Liver (tissue), 9 donors: ENCODE results near the gene OSBP2. TPM values are rescaled to one million over a fixed set of nuclear protein-coding genes. Genes with fewer than 3 reads are reported as not detected.

ENCODE experiments used
- DNase-seq: peaks from one replicate; pipeline ENCODE4 v3.0.0-alpha.2; 2017; ENCODE audit warnings: low spot score
- H3K27ac ChIP-seq, 2 donors: one replicate each; pipeline ENCODE4 v1.7.0; 2013; ENCODE audit warnings: inconsistent platforms in 2 of 2, low read length in 2 of 2, control low read depth in 1 of 2, low read depth in 1 of 2, mild to moderate bottlenecking in 1 of 2
- H3K27me3 ChIP-seq, 4 donors: one replicate each; pipeline versions ENCODE4 v1.6.1 to v1.7.0; 2013; ENCODE audit warnings: low read length in 3 of 4, inconsistent platforms in 1 of 4, mild to moderate bottlenecking in 1 of 4, moderate library complexity in 1 of 4; ENCODE audit not compliant: control insufficient read depth in 4 of 4, insufficient read depth in 4 of 4
- H3K36me3 ChIP-seq, 4 donors: one replicate each; pipeline versions ENCODE4 v1.6.1 to v1.7.0; 2013; ENCODE audit warnings: low read length in 3 of 4, mild to moderate bottlenecking in 3 of 4, low read depth in 1 of 4, moderate library complexity in 1 of 4; ENCODE audit not compliant: control insufficient read depth in 4 of 4, insufficient read depth in 3 of 4
- H3K4me1 ChIP-seq, 4 donors: one replicate each; pipeline versions ENCODE4 v1.6.1 to v1.7.0; 2013; ENCODE audit warnings: low read length in 3 of 4, mild to moderate bottlenecking in 3 of 4, moderate library complexity in 1 of 4; ENCODE audit not compliant: control insufficient read depth in 4 of 4, insufficient read depth in 4 of 4
- H3K4me3 ChIP-seq, 3 donors: one replicate each; pipeline versions ENCODE4 v1.6.1 to v1.7.0; 2013; ENCODE audit warnings: low read length in 3 of 3, control low read depth in 1 of 3, low read depth in 1 of 3, mild to moderate bottlenecking in 1 of 3
- H3K9ac ChIP-seq, 2 donors: one replicate each; pipeline ENCODE4 v1.7.0; 2013; ENCODE audit warnings: low read length in 2 of 2, mild to moderate bottlenecking in 2 of 2, moderate library complexity in 2 of 2, control low read depth in 1 of 2, low read depth in 1 of 2
- H3K9me3 ChIP-seq, 4 donors: one replicate each; pipeline versions ENCODE4 v1.6.1 to v1.7.0; 2013; ENCODE audit warnings: low read length in 3 of 4; ENCODE audit not compliant: control insufficient read depth in 4 of 4
- ATF3 ChIP-seq: IDR thresholded peaks from 2 replicates; pipeline ENCODE4 v1.6.1; 2016; ENCODE audit warnings: antibody characterized with exemption
- CTCF ChIP-seq: fragments of 150-350 bp; IDR thresholded peaks from 2 replicates; pipeline ENCODE4 v1.5.1; 2017; ENCODE audit warnings: improper control_type of control experiment, low read depth, low read length; ENCODE audit not compliant: missing input control
- EGR1 ChIP-seq, 2 donors: IDR thresholded peaks; 2 replicates each; pipeline ENCODE4 v1.6.1; 2016 to 2018; ENCODE audit warnings: antibody characterized with exemption in 2 of 2, low read depth in 2 of 2
- FOXA1 ChIP-seq: IDR thresholded peaks from 2 replicates; pipeline ENCODE4 v1.6.1; 2016; ENCODE audit warnings: antibody characterized with exemption
- FOXA2 ChIP-seq: IDR thresholded peaks from 2 replicates; pipeline ENCODE4 v1.6.1; 2016; ENCODE audit warnings: antibody characterized with exemption
- GABPA ChIP-seq, 2 donors: IDR thresholded peaks in 1 of 2; conservative IDR thresholded peaks in 1 of 2; 2 replicates each; pipeline ENCODE4 v1.6.1; 2016; ENCODE audit warnings: antibody characterized with exemption in 2 of 2, mild to moderate bottlenecking in 1 of 2, moderate library complexity in 1 of 2
- HNF4A ChIP-seq, 2 donors: conservative IDR thresholded peaks; 2 replicates each; pipeline ENCODE4 v1.6.1; 2016; ENCODE audit warnings: antibody characterized with exemption in 2 of 2, mild to moderate bottlenecking in 2 of 2
- HNF4G ChIP-seq: IDR thresholded peaks from 2 replicates; pipeline ENCODE4 v1.6.1; 2016; ENCODE audit warnings: antibody characterized with exemption
- JUND ChIP-seq, 2 donors: IDR thresholded peaks; 2 replicates each; pipeline ENCODE4 v1.6.1; 2016; ENCODE audit warnings: antibody characterized with exemption in 2 of 2
- MAX ChIP-seq: IDR thresholded peaks from 2 replicates; pipeline ENCODE4 v1.6.1; 2016; ENCODE audit warnings: antibody characterized with exemption
- NR2F2 ChIP-seq: IDR thresholded peaks from 2 replicates; pipeline ENCODE4 v1.6.1; 2016; ENCODE audit warnings: antibody characterized with exemption
- RAD21 ChIP-seq, 2 donors: IDR thresholded peaks; 2 replicates each; pipeline ENCODE4 v1.6.1; 2016; ENCODE audit warnings: antibody characterized with exemption in 2 of 2, mild to moderate bottlenecking in 2 of 2
- REST ChIP-seq: IDR thresholded peaks from 2 replicates; pipeline ENCODE4 v1.6.1; 2016; ENCODE audit warnings: antibody characterized with exemption, mild to moderate bottlenecking
- RXRA ChIP-seq, 2 donors: IDR thresholded peaks; 2 replicates each; pipeline ENCODE4 v1.6.1; 2017 to 2018; ENCODE audit warnings: antibody characterized with exemption in 2 of 2, mild to moderate bottlenecking in 1 of 2
- SP1 ChIP-seq: IDR thresholded peaks from 2 replicates; pipeline ENCODE4 v1.6.1; 2018; ENCODE audit warnings: antibody characterized with exemption, mild to moderate bottlenecking
- TAF1 ChIP-seq: conservative IDR thresholded peaks from 2 replicates; pipeline ENCODE4 v1.6.1; 2016; ENCODE audit warnings: antibody characterized with exemption, mild to moderate bottlenecking
- YY1 ChIP-seq: IDR thresholded peaks from 2 replicates; pipeline ENCODE4 v1.6.1; 2016; ENCODE audit warnings: antibody characterized with exemption, mild to moderate bottlenecking
- ZBTB33 ChIP-seq: IDR thresholded peaks from 2 replicates; pipeline ENCODE4 v1.6.1; 2016; ENCODE audit warnings: antibody characterized with exemption
- WGBS: extraction: QIAGEN DNeasy Blood & Tissue Kit; methylation state at CpG from one replicate; pipeline ENCODE4 v1.1.7; 2013; 5-methylcytosine and 5-hydroxymethylcytosine counted together
- polyA plus RNA-seq, 2 donors: library from polyadenylated mRNA; stranded (reverse) in 1 of 2; unstranded in 1 of 2; fragments of 200-250 nt in 1 of 2; fragments of >200 nt in 1 of 2; fragmentation: Nextera tagmentation in 1 of 2; extraction: Ambion mirVana in 1 of 2; gene quantifications; one replicate each; pipeline versions ENCODE4 v1.2.1 to v1.2.3, GENCODE V29; 2013 to 2015
- total RNA-seq, 2 donors: library from RNA; depleted of rRNA; stranded (reverse); fragments of >200 nt; gene quantifications; one replicate each; pipeline ENCODE4 v1.2.3, GENCODE V29; 2014
- donor health status: healthy.
- donor health status: healthy.
- donor health status: healthy.
- donor health status: healthy.
- donor health status: healthy.

OSBP2 gene
- total and polyA plus RNA-seq, 4 donors = 0.43 to 192 (median 0.86) TPM

GRCh38 chr22:30827646-30828045, 133.0 kb downstream of the OSBP2 start:
- peaks cover 0 to 3% (median 0%) of the 10 kb centered on the region in 4 donors for H3K27me3 ChIP-seq
- DNase-seq = no peak
- H3K4me1 ChIP-seq = peaks cover 0 to 3% (median under 1%) of the 10 kb centered on the region in 4 donors
- no peak overlapping the region for H3K4me3 ChIP-seq
- 89% methylated on average over 6 of the region's 6 CpGs for WGBS
- no peaks in the 10 kb centered on the region for H3K9me3 ChIP-seq
- no peak overlapping the region for H3K9ac ChIP-seq
- H3K36me3 ChIP-seq = no peaks in the 10 kb centered on the region
- no peak overlapping the region for H3K27ac ChIP-seq
- TF ChIP-seq SP1 (no peak), HNF4A (conservative IDR thresholded peaks at IDR 0.05) (no peak), JUND (IDR thresholded peaks at IDR 0.05) (no peak)

- no peak for DNase-seq
Observed at GRCh38 chr22:30828187-30829155, 133.8 kb downstream of the OSBP2 start.

More at GRCh38 chr22:30828187-30829155, 133.8 kb downstream of the OSBP2 start:
- H3K27ac ChIP-seq = no peak overlapping the region
- peaks cover 0 to 3% (median 0%) of the 10 kb centered on the region in 4 donors for H3K27me3 ChIP-seq
- H3K9me3 ChIP-seq = no peaks in the 10 kb centered on the region
- TF ChIP-seq FOXA1 = no peak
- no peak for TF ChIP-seq TAF1
- no peak for TF ChIP-seq EGR1 (IDR thresholded peaks at IDR 0.05; ENCODE audit: low read depth in 2 of 2)
- TF ChIP-seq NR2F2 = no peak
- TF ChIP-seq SP1 = no peak
- TF ChIP-seq RXRA (IDR thresholded peaks at IDR 0.05) = no peak
- no peak for TF ChIP-seq YY1
- no peak for TF ChIP-seq FOXA2
- TF ChIP-seq ATF3 = no peak
- no peak for TF ChIP-seq MAX
- no peak for TF ChIP-seq CTCF
- TF ChIP-seq JUND (IDR thresholded peaks at IDR 0.05) = no peak
- TF ChIP-seq RAD21 (IDR thresholded peaks at IDR 0.05) = no peak
- no peak for TF ChIP-seq HNF4A (conservative IDR thresholded peaks at IDR 0.05)
- TF ChIP-seq ZBTB33 = no peak
- no peak for TF ChIP-seq REST
- TF ChIP-seq GABPA (IDR thresholded peaks at IDR 0.05 in 1 of 2, conservative IDR thresholded peaks at IDR 0.05 in 1 of 2) = no peak
- TF ChIP-seq HNF4G = no peak
- no peaks in the 10 kb centered on the region for H3K4me1 ChIP-seq
- H3K9ac ChIP-seq = no peak overlapping the region
- H3K4me3 ChIP-seq = no peak overlapping the region
- no peaks in the 10 kb centered on the region for H3K36me3 ChIP-seq
- 92% methylated on average over 14 of the region's 14 CpGs for WGBS
